Measurements from ENCODE around the gene UVSSA. TPM values are rescaled to one million over a fixed set of nuclear protein-coding genes. Genes with fewer than 3 reads are reported as not detected.

UVSSA gene
- total and polyA plus RNA-seq, 2 donors (not counting 1 experiment from before 2014, with no cell fraction given) = 34.6 to 40.5 TPM

DNA sequence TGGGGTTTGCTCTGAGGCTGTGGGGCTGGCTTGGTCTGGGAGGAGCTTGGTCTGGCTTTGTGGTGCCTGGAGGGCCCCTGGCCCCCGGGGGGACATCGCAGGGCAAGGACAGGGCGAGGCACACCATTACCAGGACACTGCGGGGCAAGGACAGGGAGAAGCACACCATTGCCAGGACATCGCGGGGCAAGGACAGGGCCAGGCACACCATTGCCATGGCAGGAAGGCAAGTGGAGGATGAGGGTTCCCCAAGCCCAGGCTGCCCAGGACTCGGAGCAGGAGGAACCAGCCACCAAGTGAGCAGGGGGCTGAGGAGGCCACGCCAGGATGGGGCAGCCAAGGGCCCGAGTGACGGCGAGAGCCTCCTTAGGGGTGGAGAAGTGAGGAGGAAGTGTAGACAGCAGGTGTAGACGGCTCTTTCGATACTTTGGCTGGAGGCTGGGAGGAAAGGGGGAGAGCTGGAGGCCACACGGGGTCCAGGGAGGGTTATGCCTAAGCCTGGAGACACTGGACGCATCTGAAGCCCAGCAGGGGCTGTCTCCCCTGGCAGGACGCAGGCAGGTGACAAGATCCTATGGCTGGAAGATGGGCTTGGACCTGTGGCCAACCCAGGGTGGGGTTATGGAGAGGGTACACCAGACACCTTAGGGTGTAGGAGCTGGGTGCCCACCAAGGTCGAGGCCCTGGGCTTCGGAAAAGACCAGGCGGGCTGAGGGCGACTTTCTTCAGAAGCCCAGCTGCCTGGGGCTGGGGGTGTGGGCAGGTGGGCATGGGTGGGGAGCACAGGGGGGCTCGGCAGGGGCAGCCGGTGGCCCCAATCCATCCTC, 51.9 kb downstream of the UVSSA start:
- peaks cover 0 to 34% (median 13%) of the 10 kb centered on the region in 4 experiments for H3K27me3 ChIP-seq (replicated peaks in 1 of 4; ENCODE audit: control extremely low read depth in 1 of 4, control insufficient read depth in 3 of 4, insufficient read depth in 4 of 4, low read length in 3 of 4)
- WGBS (ENCODE audit: insufficient coverage) = 95% methylated on average over 20 of the region's 22 CpGs
- no peak overlapping the region for H3K4me3 Mint-ChIP-seq
- H3K4me2 ChIP-seq (replicated peaks; ENCODE audit: low read depth, low read length, poor library complexity, severe bottlenecking) = no peak overlapping the region
- H3K4me3 ChIP-seq (ENCODE audit: control extremely low read depth in 1 of 5, extremely low read depth in 1 of 5, insufficient read depth in 1 of 5, low read depth in 2 of 5, low read length in 4 of 5) = no peak overlapping the region
- no peak overlapping the region for H3K27ac ChIP-seq (ENCODE audit: low read length in 2 of 2)
- TF ChIP-seq, protein P1, sequence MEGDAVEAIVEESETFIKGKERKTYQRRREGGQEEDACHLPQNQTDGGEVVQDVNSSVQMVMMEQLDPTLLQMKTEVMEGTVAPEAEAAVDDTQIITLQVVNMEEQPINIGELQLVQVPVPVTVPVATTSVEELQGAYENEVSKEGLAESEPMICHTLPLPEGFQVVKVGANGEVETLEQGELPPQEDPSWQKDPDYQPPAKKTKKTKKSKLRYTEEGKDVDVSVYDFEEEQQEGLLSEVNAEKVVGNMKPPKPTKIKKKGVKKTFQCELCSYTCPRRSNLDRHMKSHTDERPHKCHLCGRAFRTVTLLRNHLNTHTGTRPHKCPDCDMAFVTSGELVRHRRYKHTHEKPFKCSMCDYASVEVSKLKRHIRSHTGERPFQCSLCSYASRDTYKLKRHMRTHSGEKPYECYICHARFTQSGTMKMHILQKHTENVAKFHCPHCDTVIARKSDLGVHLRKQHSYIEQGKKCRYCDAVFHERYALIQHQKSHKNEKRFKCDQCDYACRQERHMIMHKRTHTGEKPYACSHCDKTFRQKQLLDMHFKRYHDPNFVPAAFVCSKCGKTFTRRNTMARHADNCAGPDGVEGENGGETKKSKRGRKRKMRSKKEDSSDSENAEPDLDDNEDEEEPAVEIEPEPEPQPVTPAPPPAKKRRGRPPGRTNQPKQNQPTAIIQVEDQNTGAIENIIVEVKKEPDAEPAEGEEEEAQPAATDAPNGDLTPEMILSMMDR (IDR thresholded peaks at IDR 0.05) = no peak
- TF ChIP-seq EZH2 (IDR thresholded peaks at IDR 0.05; ENCODE audit: borderline replicate concordance, insufficient read depth, low read depth, low read length, poor library complexity, severe bottlenecking) = no peak
- peaks cover 2% of the 10 kb centered on the region for H3K4me1 Mint-ChIP-seq
- no peak overlapping the region for H2AFZ ChIP-seq (ENCODE audit: insufficient read depth, low read depth, low read length, poor library complexity, severe bottlenecking)
- H3K9ac ChIP-seq (ENCODE audit: low read length) = no peak overlapping the region
- DNase-seq = peak; percentile 3
- ATAC-seq (ENCODE audit: low read depth) = no peak
- no peaks in the 10 kb centered on the region for H4K20me1 ChIP-seq (ENCODE audit: control insufficient read depth, insufficient read depth, low read length, poor library complexity, severe bottlenecking)
- no peak overlapping the region for H3K27ac Mint-ChIP-seq
- H3K79me2 ChIP-seq (ENCODE audit: control insufficient read depth, insufficient read depth, low read length) = no peaks in the 10 kb centered on the region
- CTCF ChIA-PET = no interaction called here
- no peaks in the 10 kb centered on the region for H3K36me3 ChIP-seq (replicated peaks in 1 of 2; ENCODE audit: control extremely low read depth in 1 of 2, control insufficient read depth in 1 of 2, extremely low read depth in 1 of 2, insufficient read depth in 2 of 2, low read length in 1 of 2)
- intact Hi-C loops (cut with micrococcal nuclease) = no loop called here
- H3K9me3 Mint-ChIP-seq (ENCODE audit: insufficient read depth) = no peaks in the 10 kb centered on the region
- H3K27me3 Mint-ChIP-seq = peaks cover 11% of the 10 kb centered on the region
- POLR2A ChIA-PET = no interaction called here
- H3K9me3 ChIP-seq (ENCODE audit: control extremely low read depth in 1 of 3, control insufficient read depth in 2 of 3, insufficient read depth in 1 of 3, low read length in 2 of 3) = peaks cover 0 to 74% (median 7%) of the 10 kb centered on the region in 3 donors
- peaks cover 10 to 16% of the 10 kb centered on the region in 2 donors for H3K4me1 ChIP-seq (ENCODE audit: control insufficient read depth in 2 of 2, insufficient read depth in 2 of 2, low read length in 2 of 2)

DNA sequence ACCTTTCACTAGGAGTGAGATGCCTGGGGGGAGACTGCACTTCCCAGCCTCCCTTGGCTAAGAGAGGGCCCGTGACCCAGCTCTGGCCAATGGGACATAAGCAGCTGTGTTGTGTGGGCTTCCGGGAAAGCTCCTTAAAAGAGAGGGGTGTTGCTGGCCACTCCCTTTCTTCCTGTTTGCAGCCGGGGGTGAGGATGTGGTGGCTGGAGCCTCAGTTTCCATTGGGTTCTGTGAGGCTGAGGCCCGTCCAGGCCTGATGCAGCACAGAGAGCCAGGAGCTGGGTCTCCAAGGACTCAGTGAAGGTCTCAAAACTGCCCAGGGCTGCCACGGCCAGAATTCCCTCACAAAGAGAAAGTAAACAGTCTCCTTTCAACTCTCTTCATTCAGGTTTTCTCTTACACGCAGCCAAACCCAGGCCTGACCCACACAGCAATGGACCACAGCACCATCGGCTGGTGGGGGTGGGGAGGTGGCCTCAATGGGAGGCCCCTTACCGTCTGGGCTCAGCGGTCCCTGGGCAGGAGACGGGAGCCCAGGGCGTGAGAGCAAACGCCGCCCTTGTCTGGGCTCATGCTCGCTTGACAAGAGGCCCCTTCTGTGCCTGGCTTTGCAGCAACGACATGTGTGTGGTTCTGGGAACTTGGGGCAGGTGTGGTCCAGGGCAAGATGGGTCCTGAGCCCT, 52.6 kb downstream of the UVSSA start:
- Histone ChIP-seq H2AFZ (ENCODE audit: insufficient read depth, low read depth, low read length, poor library complexity, severe bottlenecking) (no peak overlapping the region), H3K4me1 (ENCODE audit: control insufficient read depth in 2 of 2, insufficient read depth in 2 of 2, low read length in 2 of 2) (peaks cover 15 to 24% of the 10 kb centered on the region in 2 donors), H3K27ac (ENCODE audit: low read length in 2 of 2) (no peak overlapping the region), H3K4me3 (ENCODE audit: control extremely low read depth in 1 of 5, extremely low read depth in 1 of 5, insufficient read depth in 1 of 5, low read depth in 2 of 5, low read length in 4 of 5) (no peak overlapping the region), H3K4me2 (replicated peaks; ENCODE audit: low read depth, low read length, poor library complexity, severe bottlenecking) (no peak overlapping the region), H3K9ac (ENCODE audit: low read length) (no peak overlapping the region), H3K36me3 (replicated peaks in 1 of 2; ENCODE audit: control extremely low read depth in 1 of 2, control insufficient read depth in 1 of 2, extremely low read depth in 1 of 2, insufficient read depth in 2 of 2, low read length in 1 of 2) (no peaks in the 10 kb centered on the region), H3K27me3 (replicated peaks in 1 of 4; ENCODE audit: control extremely low read depth in 1 of 4, control insufficient read depth in 3 of 4, insufficient read depth in 4 of 4, low read length in 3 of 4) (peaks cover 0 to 42% (median 16%) of the 10 kb centered on the region in 4 experiments), H3K79me2 (ENCODE audit: control insufficient read depth, insufficient read depth, low read length) (no peaks in the 10 kb centered on the region), H3K9me3 (ENCODE audit: control extremely low read depth in 1 of 3, control insufficient read depth in 2 of 3, insufficient read depth in 1 of 3, low read length in 2 of 3) (peaks cover 0 to 74% (median 7%) of the 10 kb centered on the region in 3 donors), H4K20me1 (ENCODE audit: control insufficient read depth, insufficient read depth, low read length, poor library complexity, severe bottlenecking) (no peaks in the 10 kb centered on the region)
- Mint-ChIP-seq H3K4me3 (no peak overlapping the region), H3K27ac (no peak overlapping the region), H3K4me1 (peaks cover 3% of the 10 kb centered on the region), H3K27me3 (peaks cover 11% of the 10 kb centered on the region), H3K9me3 (ENCODE audit: insufficient read depth) (no peaks in the 10 kb centered on the region)
- POLR2A ChIA-PET = no interaction called here
- 87% methylated on average over 10 of the region's 15 CpGs for whole genome bisulfite sequencing (ENCODE audit: insufficient coverage)
- CTCF ChIA-PET = no interaction called here
- TF ChIP-seq, protein P1 (IDR thresholded peaks at IDR 0.05) = no peak
- no peak for TF ChIP-seq EZH2 (IDR thresholded peaks at IDR 0.05; ENCODE audit: borderline replicate concordance, insufficient read depth, low read depth, low read length, poor library complexity, severe bottlenecking)
- intact Hi-C loops (cut with micrococcal nuclease) = no loop called here
- no peak for ATAC-seq (ENCODE audit: low read depth)
- DNase-seq = no peak

Data from B cell (primary cell).